A673 (cell line): ENCODE measurements around the gene CHORDC1. TPM values are rescaled to one million over a fixed set of nuclear protein-coding genes. Genes with fewer than 3 reads are reported as not detected.

Source experiments
- total RNA-seq: library from RNA; stranded (reverse); gene quantifications from 2 replicates; pipeline ENCODE4 v1.2.3, GENCODE V29; 2021

CHORDC1 gene
- total RNA-seq, 1 experiment from 2014 or later, result 244 TPM

Other genes with a start within 250 kb of the CHORDC1 start
- gene TRIM49C, start 191.9 kb downstream of the CHORDC1 start, total RNA-seq, result not detected in 2 replicates
- not detected in 2 replicates for gene UBTFL1, start 137.1 kb downstream of the CHORDC1 start, total RNA-seq
- 3.9 and 4.0 TPM in 2 replicates for gene NAALAD2, start 88.4 kb downstream of the CHORDC1 start, total RNA-seq